ENCODE data around the gene MLST8.

The MLST8 gene, protein sequence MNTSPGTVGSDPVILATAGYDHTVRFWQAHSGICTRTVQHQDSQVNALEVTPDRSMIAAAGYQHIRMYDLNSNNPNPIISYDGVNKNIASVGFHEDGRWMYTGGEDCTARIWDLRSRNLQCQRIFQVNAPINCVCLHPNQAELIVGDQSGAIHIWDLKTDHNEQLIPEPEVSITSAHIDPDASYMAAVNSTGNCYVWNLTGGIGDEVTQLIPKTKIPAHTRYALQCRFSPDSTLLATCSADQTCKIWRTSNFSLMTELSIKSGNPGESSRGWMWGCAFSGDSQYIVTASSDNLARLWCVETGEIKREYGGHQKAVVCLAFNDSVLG

GRCh38 chr16:2205104-2205966 is at the start of gene MLST8:
Gene MLST8, plus strand, starts transcription at chr16:2205454. Its CDS starts 632 bp downstream, at chr16:2206086.
- DNase-seq = peak; percentile 89 to 99 (median 95)

GRCh38 chr16:2155977-2156848 is 49.0 kb upstream of the MLST8 start:
- DNase-seq = no peak

- no peak for DNase-seq
Measured at GRCh38 chr16:2156849-2157224, 48.4 kb upstream of the MLST8 start.

GRCh38 chr16:2157480-2158261 is 47.6 kb upstream of the MLST8 start:
- DNase-seq = no peak

GRCh38 chr16:2158262-2158638 is 47.0 kb upstream of the MLST8 start:
- no peak for DNase-seq

- no peak for DNase-seq
Measured at GRCh38 chr16:2159175-2159838, 45.9 kb upstream of the MLST8 start.

DNA sequence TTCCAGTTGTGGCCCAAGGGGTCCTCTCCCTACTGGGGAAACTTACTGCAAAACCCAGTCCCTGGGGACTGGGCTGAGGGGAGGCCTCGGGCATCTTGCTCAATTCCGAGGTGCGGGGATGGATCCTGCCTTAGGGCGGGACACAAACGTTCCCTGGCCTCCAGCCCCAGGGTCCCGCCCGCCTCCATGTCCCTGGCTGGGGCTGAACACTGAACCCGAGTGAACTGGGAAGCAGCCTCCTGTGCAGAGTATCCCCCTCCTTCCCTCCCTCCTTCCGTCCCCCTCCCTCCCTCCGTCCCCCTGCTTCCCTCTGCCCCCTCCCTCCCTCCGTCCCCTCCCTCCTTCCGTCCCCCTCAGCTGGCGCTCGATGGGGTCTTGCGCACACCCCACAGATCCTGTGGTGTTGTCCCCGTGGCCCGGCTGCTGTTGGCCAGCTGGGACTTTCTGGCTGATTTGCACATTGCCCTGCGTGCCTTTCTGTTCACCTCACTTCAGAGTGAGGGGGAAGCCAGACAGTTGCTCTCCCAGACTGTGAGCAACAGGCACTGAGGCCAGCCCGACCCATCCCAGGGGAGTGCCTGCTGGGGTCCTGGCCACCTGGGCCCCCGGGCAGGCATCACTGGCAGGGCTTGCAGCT is 44.2 kb upstream of the MLST8 start:
- no peak for DNase-seq

- DNase-seq = no peak
Measured at GRCh38 chr16:2161911-2162310, 43.3 kb upstream of the MLST8 start.

GRCh38 chr16:2162676-2163118 is 42.6 kb upstream of the MLST8 start:
- DNase-seq = no peak

GRCh38 chr16:2163211-2163881 is 41.9 kb upstream of the MLST8 start:
- DNase-seq = no peak

GRCh38 chr16:2165861-2166260 is 39.4 kb upstream of the MLST8 start:
- no peak for DNase-seq

GRCh38 chr16:2166263-2167067 is 38.8 kb upstream of the MLST8 start:
- no peak for DNase-seq

- no peak for DNase-seq
Measured at GRCh38 chr16:2167068-2167638, 38.1 kb upstream of the MLST8 start.

GRCh38 chr16:2170080-2170479 is 35.2 kb upstream of the MLST8 start:
- DNase-seq = no peak

- no peak for DNase-seq
Measured at GRCh38 chr16:2170587-2171435, 34.4 kb upstream of the MLST8 start.

- DNase-seq = no peak
Measured at GRCh38 chr16:2171601-2172178, 33.6 kb upstream of the MLST8 start.

DNA sequence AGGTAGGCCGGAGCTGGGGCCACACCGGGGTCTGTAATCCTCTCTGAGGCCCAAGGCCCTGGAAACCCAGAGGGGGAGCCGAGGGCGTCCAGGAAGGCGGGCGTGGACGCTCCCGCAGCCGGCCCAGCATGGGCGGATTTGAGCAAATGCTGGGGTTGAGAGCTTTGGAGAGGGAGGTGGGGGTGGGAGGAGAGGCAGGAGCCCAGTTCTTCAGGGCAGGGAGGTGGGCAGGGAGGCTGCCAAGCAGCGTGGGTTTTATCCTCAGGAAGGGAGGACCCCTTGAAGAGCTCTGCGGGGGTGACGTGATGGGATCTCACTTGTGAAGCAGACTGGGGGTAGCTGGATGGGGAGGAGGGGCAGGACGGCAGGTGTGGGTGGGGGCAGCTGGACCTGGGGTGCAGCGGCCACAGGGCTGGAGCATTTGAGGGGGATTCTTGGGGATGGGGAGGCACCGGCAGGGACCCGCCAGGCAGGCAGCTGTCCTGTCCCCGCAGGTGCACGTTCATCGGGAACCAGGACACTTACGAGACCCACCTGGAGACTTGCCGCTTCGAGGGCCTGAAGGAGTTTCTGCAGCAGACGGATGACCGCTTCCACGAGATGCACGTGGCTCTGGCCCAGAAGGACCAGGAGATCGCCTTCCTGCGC is 32.4 kb upstream of the MLST8 start:
- DNase-seq = no peak
